IPS-11a (cell line): ENCODE results near the gene CACNA1A.
"Not testable (repeated sequence)": the region's sequence is repeated elsewhere in the genome, so short reads cannot be mapped to it uniquely, and the experiment has no call there.

Experiments used
- H3K4me3 ChIP-seq: one replicate; pipeline ENCODE4 v1.5.1; 2013; ENCODE audit warnings: low read depth, low read length, control low read depth

CACNA1A gene

DNA sequence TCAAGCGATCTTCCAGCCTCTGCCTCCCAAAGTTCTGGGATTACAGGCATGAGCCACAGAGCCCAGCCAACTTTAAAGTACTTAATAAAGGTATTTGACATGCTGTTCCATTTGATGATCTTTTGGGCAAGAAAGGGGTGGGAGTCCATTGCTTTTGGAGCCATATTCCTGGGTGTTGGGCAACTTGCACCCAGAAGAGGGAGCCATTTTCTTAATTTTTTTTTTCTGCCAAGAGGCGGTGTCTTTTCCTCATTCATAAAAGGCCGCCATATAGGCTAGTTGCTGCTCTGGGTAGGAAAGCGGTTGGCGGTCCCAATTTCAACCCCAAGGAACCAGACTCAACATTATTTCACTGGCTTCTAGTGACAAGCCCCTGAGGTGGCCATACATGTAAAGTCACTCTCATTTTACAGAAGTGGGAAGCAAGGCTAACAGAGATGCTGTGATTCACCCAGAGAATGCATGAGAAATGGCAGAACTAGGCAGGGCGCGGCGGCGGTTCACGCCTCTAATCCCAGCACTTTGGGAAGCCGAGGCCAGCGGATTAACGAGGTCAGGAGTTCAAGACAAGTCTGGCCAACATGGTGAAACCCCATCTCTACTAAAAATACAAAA lies 139.6 kb downstream of the CACNA1A start:
- no peak overlapping the region for H3K4me3 ChIP-seq

GRCh38 chr19:13363954-13364353 lies 142.3 kb downstream of the CACNA1A start:
- no peak overlapping the region for H3K4me3 ChIP-seq

DNA sequence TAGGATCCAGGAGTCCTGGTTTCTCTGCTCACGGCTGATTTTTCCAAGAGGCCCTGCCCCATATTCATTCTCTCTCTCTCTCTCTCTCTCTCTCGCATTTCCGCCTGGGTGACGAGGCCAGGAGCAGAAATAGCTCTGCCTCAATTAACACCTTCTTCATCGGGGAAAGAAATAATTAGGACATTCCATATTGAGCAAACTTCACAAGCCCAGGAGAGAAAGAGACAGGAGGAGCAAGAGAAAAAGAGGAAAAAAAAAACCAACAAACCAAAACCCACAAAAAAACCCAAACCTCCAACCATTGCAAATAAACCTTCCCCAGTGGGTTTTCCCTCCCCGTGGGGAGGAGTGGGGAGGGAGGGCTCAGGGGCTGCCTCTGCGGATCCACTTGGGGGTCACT lies 143.0 kb downstream of the CACNA1A start:
- H3K4me3 ChIP-seq, result no peak overlapping the region

- no peak overlapping the region for H3K4me3 ChIP-seq
Observed at GRCh38 chr19:13362668-13363067, 143.6 kb downstream of the CACNA1A start.

- H3K4me3 ChIP-seq, result not testable (repeated sequence)
Observed at GRCh38 chr19:13361726-13362125, 144.6 kb downstream of the CACNA1A start.

GRCh38 chr19:13356686-13357280 lies 149.5 kb downstream of the CACNA1A start:
- no peak overlapping the region for H3K4me3 ChIP-seq

DNA sequence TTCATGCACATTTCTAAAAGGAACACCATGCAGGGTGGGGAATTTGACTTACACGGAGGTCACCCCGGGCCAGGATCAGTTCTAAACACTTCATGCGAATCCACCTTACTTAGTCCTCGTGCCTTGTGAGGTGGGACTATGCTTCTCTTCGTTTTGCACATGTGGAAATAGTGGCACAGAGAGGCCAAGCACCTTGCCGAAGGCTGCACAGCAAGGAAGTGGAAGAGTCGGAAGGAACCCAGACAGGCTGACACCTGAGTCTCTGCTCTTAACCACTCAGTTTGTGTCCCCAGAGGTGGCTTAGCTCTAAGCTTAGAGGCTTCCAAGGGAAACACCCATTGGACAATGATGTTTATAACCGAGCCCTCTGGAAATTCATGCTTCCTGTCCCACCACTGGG lies 150.1 kb downstream of the CACNA1A start:
- no peak overlapping the region for H3K4me3 ChIP-seq

DNA sequence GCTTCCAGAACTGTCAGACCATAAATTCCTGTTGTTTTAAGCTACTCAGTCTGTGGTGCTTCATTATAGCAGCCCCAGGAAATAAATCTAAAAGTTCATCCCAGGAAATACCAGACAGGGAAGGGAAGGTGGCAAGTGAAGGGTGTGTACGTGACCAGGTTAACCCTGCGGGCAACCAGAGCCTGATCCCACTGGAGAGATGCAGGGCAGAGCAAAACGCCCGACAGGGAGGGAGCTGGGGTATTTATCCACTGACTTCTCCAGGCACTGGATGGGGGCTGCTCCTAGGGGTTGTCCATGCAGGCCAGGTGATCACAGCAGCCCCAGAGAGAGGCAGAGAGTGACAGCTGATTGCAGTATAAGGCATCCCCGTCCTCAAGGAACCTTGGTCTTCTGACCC lies 150.9 kb downstream of the CACNA1A start:
- no peak overlapping the region for H3K4me3 ChIP-seq

GRCh38 chr19:13353625-13354024 lies 152.7 kb downstream of the CACNA1A start:
- H3K4me3 ChIP-seq, result no peak overlapping the region

DNA sequence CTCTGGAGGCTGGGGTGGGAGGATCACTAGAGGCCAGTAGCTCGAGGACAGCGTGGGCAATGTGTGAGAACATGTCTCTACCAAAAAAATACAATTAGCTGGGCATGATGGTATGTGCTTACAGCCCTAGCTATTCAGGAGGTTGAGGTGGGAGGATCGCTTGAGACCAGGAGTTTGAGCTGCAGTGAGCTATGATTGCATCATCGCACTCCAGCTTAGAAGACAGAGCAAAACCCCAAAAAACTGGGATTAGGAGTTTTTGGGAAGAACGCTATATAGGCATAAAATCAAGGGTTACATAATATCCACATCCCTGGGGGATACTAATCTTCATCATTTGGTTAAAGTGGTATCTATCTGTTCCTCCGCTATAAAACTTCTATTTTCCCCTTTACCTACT lies 155.5 kb downstream of the CACNA1A start:
- no peak overlapping the region for H3K4me3 ChIP-seq

- H3K4me3 ChIP-seq, result no peak overlapping the region
Observed at GRCh38 chr19:13350072-13350471, 156.2 kb downstream of the CACNA1A start.

DNA sequence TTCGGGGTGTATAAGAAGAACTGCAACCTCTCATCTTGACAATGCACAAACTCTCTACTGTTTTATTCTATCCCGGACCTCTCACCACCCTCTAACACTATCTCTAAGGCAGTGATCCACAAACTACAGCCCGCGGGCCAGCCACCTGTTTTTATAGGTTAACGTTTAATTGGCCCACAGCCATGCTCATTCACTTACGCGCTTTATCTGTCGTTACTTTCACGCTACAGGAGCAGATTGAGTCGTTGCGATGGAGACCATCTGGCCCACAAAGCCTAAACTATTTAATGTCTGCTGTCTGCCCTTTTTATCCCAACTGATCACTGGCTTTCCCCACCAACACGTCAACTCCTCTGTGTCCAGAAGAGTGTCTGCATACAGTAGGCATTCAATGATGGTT lies 158.9 kb downstream of the CACNA1A start:
- H3K4me3 ChIP-seq, result no peak overlapping the region

- no peak overlapping the region for H3K4me3 ChIP-seq
Observed at GRCh38 chr19:13343514-13343913, 162.8 kb downstream of the CACNA1A start.

GRCh38 chr19:13342672-13343071 lies 163.6 kb downstream of the CACNA1A start:
- H3K4me3 ChIP-seq, result no peak overlapping the region

DNA sequence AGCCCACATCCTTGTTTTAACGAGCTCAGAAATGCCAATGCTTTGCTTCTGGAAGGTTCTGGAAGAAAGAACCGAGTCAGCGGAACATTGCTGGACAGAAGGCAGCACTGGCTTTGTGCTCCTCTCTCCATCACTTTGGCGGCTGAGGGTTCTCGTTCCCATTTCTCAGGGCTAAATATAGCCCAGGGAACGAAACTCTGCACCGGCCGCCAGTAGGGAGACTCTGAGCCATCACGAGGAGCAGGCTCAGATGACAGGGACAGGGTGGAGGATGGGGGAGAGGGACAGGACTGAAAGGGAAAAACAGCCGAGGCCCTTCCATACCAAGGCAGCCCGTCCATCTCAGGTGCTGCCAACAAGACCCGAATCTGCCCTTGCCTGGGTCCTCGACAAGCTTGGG lies 166.4 kb downstream of the CACNA1A start:
- no peak overlapping the region for H3K4me3 ChIP-seq

DNA sequence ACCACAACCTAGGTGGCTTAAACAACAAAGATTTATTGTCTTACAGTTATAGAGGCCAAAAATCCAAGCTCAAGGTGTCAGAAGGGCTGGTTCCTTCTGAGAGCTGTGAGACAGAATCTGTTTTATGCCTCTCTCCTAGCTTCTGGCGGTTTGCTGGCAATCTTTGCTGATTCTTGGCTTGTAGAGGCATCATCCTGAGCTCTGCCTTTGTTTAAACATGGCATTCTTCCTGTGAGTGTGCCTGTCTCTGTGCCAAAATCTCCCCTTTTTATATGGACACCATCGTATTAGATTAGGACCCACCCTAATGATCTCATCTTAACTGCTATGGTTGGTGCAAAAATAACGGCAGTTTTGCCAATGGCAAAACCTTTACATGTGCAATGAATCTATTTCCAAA lies 169.1 kb downstream of the CACNA1A start:
- H3K4me3 ChIP-seq, result no peak overlapping the region

- no peak overlapping the region for H3K4me3 ChIP-seq
Observed at GRCh38 chr19:13334801-13335481, 171.3 kb downstream of the CACNA1A start.

DNA sequence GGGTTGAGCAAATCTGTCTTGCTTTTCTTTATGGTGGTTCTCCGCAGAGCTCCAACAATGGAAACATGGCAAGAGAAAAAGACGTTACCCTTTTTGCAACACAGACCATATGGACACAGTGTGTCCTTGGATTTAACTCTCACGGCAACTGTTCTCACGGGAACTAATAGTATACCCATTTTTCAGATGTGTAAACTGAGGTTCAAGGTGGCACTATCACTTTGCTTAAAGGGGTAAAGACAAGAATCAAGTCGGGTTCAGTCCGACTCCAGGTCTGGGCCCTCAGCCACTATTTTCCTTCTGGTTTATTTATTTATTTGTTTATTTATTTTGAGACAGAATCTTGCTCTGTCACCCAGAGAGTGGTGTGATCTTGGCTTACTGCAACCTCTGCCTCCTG lies 176.0 kb downstream of the CACNA1A start:
- H3K4me3 ChIP-seq, result no peak overlapping the region

DNA sequence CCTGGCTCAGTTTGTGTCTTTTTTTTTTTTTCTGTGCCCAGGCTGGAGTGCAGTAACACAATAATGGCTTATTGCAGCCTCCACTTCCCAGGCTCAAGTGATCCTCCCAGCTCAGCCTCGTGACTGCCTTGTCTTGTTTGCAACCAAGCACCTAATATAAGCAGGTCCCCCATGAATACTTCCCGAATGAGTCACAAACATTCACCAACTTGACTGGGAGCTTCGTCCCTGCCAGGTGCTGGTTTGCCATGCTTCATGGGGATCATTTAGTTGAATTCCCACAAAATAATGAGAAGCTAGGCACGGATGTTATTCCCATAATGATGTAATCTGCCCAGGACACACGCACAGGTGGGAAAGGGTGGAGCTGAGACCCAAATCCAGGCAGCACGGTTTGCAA lies 176.5 kb downstream of the CACNA1A start:
- no peak overlapping the region for H3K4me3 ChIP-seq

- no peak overlapping the region for H3K4me3 ChIP-seq
Observed at GRCh38 chr19:13328241-13328640, 178.0 kb downstream of the CACNA1A start.

- H3K4me3 ChIP-seq, result no peak overlapping the region
Observed at GRCh38 chr19:13319526-13319925, 186.8 kb downstream of the CACNA1A start.

- H3K4me3 ChIP-seq, result no peak overlapping the region
Observed at GRCh38 chr19:13318190-13318589, 188.1 kb downstream of the CACNA1A start.

DNA sequence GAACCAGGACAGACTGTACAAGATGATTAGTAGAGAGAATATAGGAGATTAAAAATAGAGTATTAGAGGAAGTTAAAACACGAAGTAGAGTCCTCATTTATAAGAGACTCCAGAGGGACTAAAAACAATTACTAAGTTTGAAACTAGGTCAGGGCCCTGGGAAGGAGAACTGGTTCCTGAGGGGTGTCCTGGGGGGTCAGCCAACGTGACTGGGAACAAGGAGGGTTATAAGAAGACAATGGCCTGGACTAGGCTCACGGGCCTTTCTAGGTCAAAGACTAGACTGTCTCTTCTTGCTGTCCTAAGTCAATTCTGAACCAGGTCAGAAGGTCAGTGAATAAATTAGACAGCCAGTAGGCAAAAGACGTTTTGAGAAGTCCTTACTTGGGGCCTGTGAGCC lies 190.8 kb downstream of the CACNA1A start:
- H3K4me3 ChIP-seq, result no peak overlapping the region
